SK-N-SH (cell line): ENCODE measurements around the gene TRIM42. TPM values are rescaled to one million over a fixed set of nuclear protein-coding genes. Genes with fewer than 3 reads are reported as not detected.

Experiments used
- CTCF ChIA-PET: fragments of 300-600, 350-600 bp; formaldehyde crosslinking; extraction: SDS; loops from one replicate; lab custom pipeline; 2021; lab: Yijun Ruan, JAX
- POLR2A ChIA-PET: fragments of 350-600 bp; sonication (Branson Sonifier 250); formaldehyde crosslinking; extraction: SDS; loops from one replicate; lab custom pipeline; 2020; ENCODE audit warnings: antibody characterized with exemption, inconsistent platforms; lab: Yijun Ruan, JAX
- DNase-seq: peaks from one replicate; pipeline ENCODE4 v3.0.0; 2012
- H2AFZ ChIP-seq: fragments of 200-600 bp; sonication (generic); 2 replicates; pipeline ENCODE4 v1.8.1; 2016; ENCODE audit warnings: antibody characterized with exemption, mild to moderate bottlenecking, low read depth
- H3F3A ChIP-seq: fragments of 200-600 bp; sonication (generic); replicated peaks from 2 replicates; pipeline ENCODE3; 2016; ENCODE audit warnings: antibody characterized with exemption, mild to moderate bottlenecking; ENCODE audit not compliant: insufficient read depth
- H3K27ac ChIP-seq, 2 experiments: fragments of 200-500 bp in 1 of 2; fragments of 200-600 bp in 1 of 2; sonication (Bioruptor generic) in 1 of 2; sonication (generic), shearing (Covaris generic) in 1 of 2; 2 replicates each; pipeline versions ENCODE4 v1.5.1 to v1.6.1; 2014 to 2016; ENCODE audit warnings: low read depth in 2 of 2, inconsistent platforms in 1 of 2, low read length in 1 of 2, mild to moderate bottlenecking in 1 of 2, mixed read lengths in 1 of 2
- H3K27me3 ChIP-seq: fragments of 200-600 bp; sonication (generic), shearing (Covaris generic); 2 replicates; pipeline ENCODE4 v1.6.1; 2016; ENCODE audit warnings: mixed run types; ENCODE audit not compliant: insufficient read depth
- H3K36me3 ChIP-seq, 2 experiments: fragments of 200-500 bp in 1 of 2; fragments of 200-600 bp in 1 of 2; sonication (Bioruptor generic) in 1 of 2; sonication (generic) in 1 of 2; replicated peaks in 1 of 2; 2 replicates each; pipeline versions ENCODE3 to v1.5.1; 2014 to 2016; ENCODE audit warnings: low read length in 1 of 2, mild to moderate bottlenecking in 1 of 2; ENCODE audit not compliant: insufficient read depth in 2 of 2, control insufficient read depth in 1 of 2
- H3K4me1 ChIP-seq, 2 experiments: fragments of 200-500 bp in 1 of 2; fragments of 200-600 bp in 1 of 2; sonication (Bioruptor generic) in 1 of 2; sonication (generic), shearing (Covaris generic) in 1 of 2; 2 replicates each; pipeline versions ENCODE4 v1.5.1 to v1.6.1; 2014 to 2016; ENCODE audit warnings: low read depth in 1 of 2, low read length in 1 of 2, mixed run types in 1 of 2; ENCODE audit not compliant: insufficient read depth in 2 of 2, control insufficient read depth in 1 of 2
- H3K4me2 ChIP-seq: fragments of 200-600 bp; sonication (generic), shearing (Covaris generic); 2 replicates; pipeline ENCODE4 v1.6.1; 2017; ENCODE audit warnings: mixed run types
- H3K4me3 ChIP-seq, 2 experiments: fragments of 200-500 bp in 1 of 2; fragments of 200-600 bp in 1 of 2; sonication (Bioruptor generic) in 1 of 2; sonication (generic), shearing (Covaris generic) in 1 of 2; 2 replicates each; pipeline versions ENCODE4 v1.5.1 to v1.8.1; 2014 to 2016; ENCODE audit warnings: low read depth in 2 of 2, inconsistent platforms in 1 of 2, low read length in 1 of 2, mild to moderate bottlenecking in 1 of 2, mixed read lengths in 1 of 2, moderate library complexity in 1 of 2
- H3K79me2 ChIP-seq: fragments of 200-600 bp; sonication (generic); 2 replicates; pipeline ENCODE4 v1.8.1; 2017; ENCODE audit warnings: mild to moderate bottlenecking; ENCODE audit not compliant: insufficient read depth
- H3K9ac ChIP-seq: fragments of 200-600 bp; sonication (generic); 2 replicates; pipeline ENCODE4 v1.6.1; 2017; ENCODE audit warnings: mixed run types
- H3K9me2 ChIP-seq: fragments of 200-600 bp; sonication (generic); 2 replicates; pipeline ENCODE4 v1.6.1; 2017; ENCODE audit warnings: mixed run types
- H3K9me3 ChIP-seq: fragments of 200-600 bp; sonication (generic); 2 replicates; pipeline ENCODE4 v1.6.1; 2017; ENCODE audit warnings: mixed run types, mild to moderate bottlenecking, moderate library complexity
- H4K20me1 ChIP-seq: fragments of 200-600 bp; sonication (generic); 2 replicates; pipeline ENCODE4 v1.6.1; 2017; ENCODE audit warnings: mild to moderate bottlenecking, mixed run types; ENCODE audit not compliant: insufficient read depth
- IRF3 ChIP-seq: fragments of 150-350 bp; IDR thresholded peaks from 2 replicates; pipeline ENCODE4 v1.6.1; 2016; ENCODE audit warnings: mild to moderate bottlenecking, low read depth, low read length
- REST ChIP-seq: IDR thresholded peaks from 2 replicates; pipeline ENCODE4 v1.6.1; 2012; ENCODE audit warnings: mild to moderate bottlenecking, low read depth, low read length, moderate library complexity
- TCF12 ChIP-seq: IDR thresholded peaks from 2 replicates; pipeline ENCODE4 v1.4.0; 2012
- WGBS: methylation state at CpG from one replicate; pipeline ENCODE4 v1.1.6; 2017; ENCODE audit warnings: low lambda C conversion rate; 5-methylcytosine and 5-hydroxymethylcytosine counted together
- polyA plus RNA-seq, 3 experiments: library from polyadenylated mRNA; depleted of rRNA; stranded (reverse); fragments of >200 nt; gene quantifications; 2 replicates each; pipeline ENCODE4 v1.2.3, GENCODE V29; 2012

TRIM42 gene
- polyA plus RNA-seq, 1 of the 3 experiments (the other 2 are of a cell fraction): not detected

GRCh38 chr3:140748903-140749302 is 71.0 kb downstream of the TRIM42 start:
- no peak overlapping the region for H3K27ac ChIP-seq
- H3K9ac ChIP-seq: no peak overlapping the region
- H3K27me3 ChIP-seq: no peaks in the 10 kb centered on the region
- H3K4me2 ChIP-seq: no peak overlapping the region
- no peaks in the 10 kb centered on the region for H3F3A ChIP-seq
- no peaks in the 10 kb centered on the region for H4K20me1 ChIP-seq
- no peaks in the 10 kb centered on the region for H3K79me2 ChIP-seq
- no peaks in the 10 kb centered on the region for H3K9me3 ChIP-seq
- ChIA-PET POLR2A (no interaction called here), CTCF (interaction anchor here (0.7 kb wide), 1 partner anchor 12 kb away, joined by 3 read pairs; no protein-coding TSS in a partner anchor)
- no peaks in the 10 kb centered on the region for H3K4me1 ChIP-seq
- no peak overlapping the region for H2AFZ ChIP-seq
- no peaks in the 10 kb centered on the region for H3K36me3 ChIP-seq
- H3K4me3 ChIP-seq: no peak overlapping the region
- WGBS: 20% methylated on average over 1 of the region's 1 CpG
- H3K9me2 ChIP-seq: no peaks in the 10 kb centered on the region
- TF ChIP-seq IRF3 (no peak), REST (no peak), TCF12 (no peak)
- no peak for DNase-seq
